ENCODE data around the gene NEK7. TPM values are rescaled to one million over a fixed set of nuclear protein-coding genes. Genes with fewer than 3 reads are reported as not detected.

The NEK7 gene
- total and polyA plus RNA-seq, 9 of the 15 experiments (the other 6 are each of a cell fraction or from before 2014, with no cell fraction given) = 8.5 to 37.3 (median 27.7) TPM

DNA sequence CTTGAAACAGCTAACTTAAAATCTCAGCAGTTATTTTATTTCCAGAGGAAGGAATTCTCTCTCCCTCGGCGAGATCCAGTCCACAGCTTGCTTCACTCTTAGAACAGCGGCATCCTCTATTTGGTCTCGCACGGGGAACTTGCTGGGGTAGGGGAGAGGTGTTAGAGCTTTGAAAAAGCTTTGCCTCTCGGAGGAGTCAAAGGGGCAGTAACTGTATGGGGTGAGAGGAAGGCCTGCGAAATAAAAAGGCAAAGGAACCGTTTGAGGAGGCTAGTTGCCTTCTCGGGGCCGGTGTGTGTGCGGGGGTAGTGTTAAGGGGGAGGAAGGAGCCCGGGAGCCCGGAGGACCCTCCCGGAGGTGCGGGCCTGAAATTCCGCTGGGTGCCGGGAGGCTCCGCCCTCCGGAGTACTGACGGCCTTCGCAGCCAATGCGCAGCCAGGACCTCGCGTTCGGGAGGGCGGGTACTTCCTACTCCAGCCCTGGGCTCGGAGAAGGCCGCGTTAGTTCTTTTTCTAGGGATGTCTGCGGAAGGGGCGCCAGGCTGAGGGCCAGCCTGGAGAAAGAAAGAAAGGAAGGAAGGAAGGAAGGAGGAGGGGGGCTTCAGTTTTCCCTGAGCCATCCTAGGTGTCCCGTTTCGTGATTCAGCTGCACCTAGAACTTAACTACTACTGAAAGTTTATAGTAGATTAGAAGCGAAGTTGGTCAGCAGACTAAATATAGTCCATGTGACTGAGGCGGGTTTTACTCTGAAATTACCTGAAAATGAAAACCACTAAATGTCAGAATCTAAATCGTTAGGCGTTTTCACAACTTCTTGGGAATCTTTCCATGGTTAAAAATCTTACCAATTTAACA, 2.2 kb downstream of the NEK7 start (continued):
- TF ChIP-seq DEAF1 (CRISPR knock-in tag; IDR thresholded peaks at IDR 0.05) = no peak
- TF ChIP-seq, protein P1, sequence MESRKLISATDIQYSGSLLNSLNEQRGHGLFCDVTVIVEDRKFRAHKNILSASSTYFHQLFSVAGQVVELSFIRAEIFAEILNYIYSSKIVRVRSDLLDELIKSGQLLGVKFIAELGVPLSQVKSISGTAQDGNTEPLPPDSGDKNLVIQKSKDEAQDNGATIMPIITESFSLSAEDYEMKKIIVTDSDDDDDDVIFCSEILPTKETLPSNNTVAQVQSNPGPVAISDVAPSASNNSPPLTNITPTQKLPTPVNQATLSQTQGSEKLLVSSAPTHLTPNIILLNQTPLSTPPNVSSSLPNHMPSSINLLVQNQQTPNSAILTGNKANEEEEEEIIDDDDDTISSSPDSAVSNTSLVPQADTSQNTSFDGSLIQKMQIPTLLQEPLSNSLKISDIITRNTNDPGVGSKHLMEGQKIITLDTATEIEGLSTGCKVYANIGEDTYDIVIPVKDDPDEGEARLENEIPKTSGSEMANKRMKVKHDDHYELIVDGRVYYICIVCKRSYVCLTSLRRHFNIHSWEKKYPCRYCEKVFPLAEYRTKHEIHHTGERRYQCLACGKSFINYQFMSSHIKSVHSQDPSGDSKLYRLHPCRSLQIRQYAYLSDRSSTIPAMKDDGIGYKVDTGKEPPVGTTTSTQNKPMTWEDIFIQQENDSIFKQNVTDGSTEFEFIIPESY (CRISPR knock-in tag; IDR thresholded peaks at IDR 0.05) = no peak
- TF ChIP-seq HSF4 (CRISPR knock-in tag; IDR thresholded peaks at IDR 0.05; ENCODE audit: borderline replicate concordance) = no peak
- TF ChIP-seq ETS2 (tag; IDR thresholded peaks at IDR 0.05; ENCODE audit: borderline replicate concordance, poor library complexity, severe bottlenecking) = no peak
- no peak for TF ChIP-seq CHD1 (IDR thresholded peaks at IDR 0.05; ENCODE audit: low read length)
- TF ChIP-seq THAP12 (CRISPR knock-in tag; IDR thresholded peaks at IDR 0.05) = 0 out of 2 replicates have a peak, but pooled peaks have one; percentile 31
- no peak for TF ChIP-seq ZSCAN32 (CRISPR knock-in tag; IDR thresholded peaks at IDR 0.05)
- no peak for TF ChIP-seq ZNF23 (CRISPR knock-in tag; IDR thresholded peaks at IDR 0.05)
- TF ChIP-seq RFX5 (IDR thresholded peaks at IDR 0.05; ENCODE audit: low read depth, low read length) = no peak
- no peak for TF ChIP-seq ZNF780A (CRISPR knock-in tag; IDR thresholded peaks at IDR 0.05)
- TF ChIP-seq ZNF830 (CRISPR knock-in tag; IDR thresholded peaks at IDR 0.05) = no peak
- TF ChIP-seq ELK3 (CRISPR knock-in tag; IDR thresholded peaks at IDR 0.05) = no peak
- no peak for TF ChIP-seq ZNF212 (CRISPR knock-in tag; IDR thresholded peaks at IDR 0.05)
- no peak for TF ChIP-seq PCBP1 (IDR thresholded peaks at IDR 0.05; ENCODE audit: low read depth, low read length, poor library complexity, severe bottlenecking)
- no peak for TF ChIP-seq ZNF583 (CRISPR knock-in tag; IDR thresholded peaks at IDR 0.05)
- TF ChIP-seq POLR2AphosphoS5 (IDR thresholded peaks at IDR 0.05; ENCODE audit: control insufficient read depth, insufficient read depth, low read depth, low read length) = peak; percentile 95
- no peak; the same call in 1 of the 2 replicates for TF ChIP-seq POLR2AphosphoS2 (IDR thresholded peaks at IDR 0.05; ENCODE audit: low read length)
- TF ChIP-seq HDAC6 (IDR thresholded peaks at IDR 0.05; ENCODE audit: low read depth, low read length) = no peak
- TF ChIP-seq DPF2 (IDR thresholded peaks at IDR 0.05) = no peak; the same call in 1 of the 2 replicates
- no peak for TF ChIP-seq NR2F6 (CRISPR knock-in tag; IDR thresholded peaks at IDR 0.05)
- no peak for TF ChIP-seq THRAP3 (IDR thresholded peaks at IDR 0.05; ENCODE audit: borderline replicate concordance)
